BLaER1 (cell line): ENCODE data around the gene IDE.
A peak's percentile ranks its signal among the peaks of the same experiment; 100 is the strongest.

Experiments used
- H3K27ac ChIP-seq: shearing (Covaris generic); formaldehyde crosslinking; 2 replicates; pipeline ENCODE4 v1.8.1; 2022
- H3K27me3 ChIP-seq: shearing (Covaris generic); formaldehyde crosslinking; 2 replicates; pipeline ENCODE4 v1.8.1; 2022
- H3K36me3 ChIP-seq: shearing (Covaris generic); formaldehyde crosslinking; 2 replicates; pipeline ENCODE4 v1.8.1; 2022
- H3K4me1 ChIP-seq: shearing (Covaris generic); formaldehyde crosslinking; 2 replicates; pipeline ENCODE4 v1.8.1; 2022
- H3K4me2 ChIP-seq: shearing (Covaris generic); formaldehyde crosslinking; 2 replicates; pipeline ENCODE4 v1.8.1; 2022
- H3K4me3 ChIP-seq: shearing (Covaris generic); formaldehyde crosslinking; 2 replicates; pipeline ENCODE4 v1.8.1; 2022
- H3K9ac ChIP-seq: shearing (Covaris generic); formaldehyde crosslinking; 2 replicates; pipeline ENCODE4 v1.8.1; 2022
- H3K9me3 ChIP-seq: shearing (Covaris generic); formaldehyde crosslinking; 2 replicates; pipeline ENCODE4 v1.8.1; 2022
- H4K20me1 ChIP-seq: shearing (Covaris generic); formaldehyde crosslinking; 2 replicates; pipeline ENCODE4 v1.8.1; 2022
- Cebpa-rat ChIP-seq: shearing (Covaris generic); IDR thresholded peaks from 2 replicates; pipeline ENCODE4 v1.8.1; 2022

Gene IDE

GRCh38 chr10:92430103-92430502 is 143.8 kb downstream of the IDE start:
- Histone ChIP-seq H4K20me1 (no peaks in the 10 kb centered on the region), H3K4me2 (no peak overlapping the region), H3K9ac (no peak overlapping the region), H3K9me3 (no peaks in the 10 kb centered on the region), H3K27ac (no peak overlapping the region), H3K36me3 (no peaks in the 10 kb centered on the region), H3K4me1 (no peaks in the 10 kb centered on the region), H3K4me3 (no peak overlapping the region), H3K27me3 (no peaks in the 10 kb centered on the region)
- TF ChIP-seq Cebpa-rat: no peak

- no peak for TF ChIP-seq Cebpa-rat
- H3K27me3 ChIP-seq: no peaks in the 10 kb centered on the region
- no peak overlapping the region for H3K4me3 ChIP-seq
- no peak overlapping the region for H3K9ac ChIP-seq
- no peak overlapping the region for H3K4me2 ChIP-seq
- no peaks in the 10 kb centered on the region for H4K20me1 ChIP-seq
- H3K27ac ChIP-seq: no peak overlapping the region
- no peaks in the 10 kb centered on the region for H3K36me3 ChIP-seq
- peaks cover 21% of the 10 kb centered on the region for H3K9me3 ChIP-seq
- H3K4me1 ChIP-seq: peaks cover 6% of the 10 kb centered on the region; the same call in 1 of the 2 replicates
These were observed 152.3 kb downstream of the IDE start for GRCh38 chr10:92421550-92421949.

GRCh38 chr10:92420546-92421275 is 153.2 kb downstream of the IDE start:
- no peak for TF ChIP-seq Cebpa-rat
- no peak overlapping the region for H3K4me3 ChIP-seq
- H3K9ac ChIP-seq: no peak overlapping the region
- no peak overlapping the region for H3K27ac ChIP-seq
- H3K36me3 ChIP-seq: no peaks in the 10 kb centered on the region
- peaks cover 6% of the 10 kb centered on the region; the same call in 1 of the 2 replicates for H3K4me1 ChIP-seq
- H3K4me2 ChIP-seq: peak overlapping the region; percentile 23; the same call in 1 of the 2 replicates
- H3K9me3 ChIP-seq: peaks cover 30% of the 10 kb centered on the region
- H4K20me1 ChIP-seq: no peaks in the 10 kb centered on the region
- no peaks in the 10 kb centered on the region for H3K27me3 ChIP-seq

GRCh38 chr10:92419740-92420545 is 153.9 kb downstream of the IDE start:
- Histone ChIP-seq H3K9me3 (peaks cover 30% of the 10 kb centered on the region), H3K36me3 (no peaks in the 10 kb centered on the region), H3K4me2 (0 out of 2 replicates have a peak overlapping the region, but pooled peaks have one; percentile 23), H3K4me1 (peaks cover 6% of the 10 kb centered on the region; the same call in 1 of the 2 replicates), H4K20me1 (no peaks in the 10 kb centered on the region), H3K27ac (no peak overlapping the region), H3K27me3 (no peaks in the 10 kb centered on the region), H3K9ac (no peak overlapping the region), H3K4me3 (no peak overlapping the region)
- TF ChIP-seq Cebpa-rat: no peak

- Histone ChIP-seq H3K4me2 (no peak overlapping the region), H3K27me3 (no peaks in the 10 kb centered on the region), H3K4me1 (peaks cover 6% of the 10 kb centered on the region; the same call in 1 of the 2 replicates), H3K36me3 (no peaks in the 10 kb centered on the region), H4K20me1 (no peaks in the 10 kb centered on the region), H3K4me3 (no peak overlapping the region), H3K9me3 (peaks cover 30% of the 10 kb centered on the region), H3K9ac (no peak overlapping the region), H3K27ac (no peak overlapping the region)
- no peak for TF ChIP-seq Cebpa-rat
These were observed 155.0 kb downstream of the IDE start for GRCh38 chr10:92418891-92419290.

GRCh38 chr10:92418221-92418620 is 155.7 kb downstream of the IDE start:
- Histone ChIP-seq H3K36me3 (no peaks in the 10 kb centered on the region), H3K4me3 (no peak overlapping the region), H4K20me1 (no peaks in the 10 kb centered on the region), H3K4me2 (no peak overlapping the region), H3K4me1 (peaks cover 6% of the 10 kb centered on the region; the same call in 1 of the 2 replicates), H3K9ac (no peak overlapping the region), H3K27ac (no peak overlapping the region), H3K9me3 (peaks cover 30% of the 10 kb centered on the region), H3K27me3 (no peaks in the 10 kb centered on the region)
- TF ChIP-seq Cebpa-rat: no peak

GRCh38 chr10:92413519-92413918 is 160.4 kb downstream of the IDE start:
- H3K9ac ChIP-seq: no peak overlapping the region
- no peak overlapping the region for H3K4me3 ChIP-seq
- no peak for TF ChIP-seq Cebpa-rat
- no peaks in the 10 kb centered on the region for H3K36me3 ChIP-seq
- H3K4me2 ChIP-seq: no peak overlapping the region
- H3K9me3 ChIP-seq: peaks cover 9% of the 10 kb centered on the region; the same call in 1 of the 2 replicates
- no peaks in the 10 kb centered on the region for H4K20me1 ChIP-seq
- H3K27ac ChIP-seq: no peak overlapping the region
- no peaks in the 10 kb centered on the region for H3K4me1 ChIP-seq
- no peaks in the 10 kb centered on the region for H3K27me3 ChIP-seq

GRCh38 chr10:92413011-92413410 is 160.9 kb downstream of the IDE start:
- H3K9me3 ChIP-seq: peaks cover 9% of the 10 kb centered on the region; the same call in 1 of the 2 replicates
- H3K4me1 ChIP-seq: no peaks in the 10 kb centered on the region
- H3K9ac ChIP-seq: no peak overlapping the region
- H3K27ac ChIP-seq: no peak overlapping the region
- no peaks in the 10 kb centered on the region for H3K36me3 ChIP-seq
- no peak overlapping the region for H3K4me2 ChIP-seq
- H3K4me3 ChIP-seq: no peak overlapping the region
- no peaks in the 10 kb centered on the region for H4K20me1 ChIP-seq
- TF ChIP-seq Cebpa-rat: no peak
- H3K27me3 ChIP-seq: no peaks in the 10 kb centered on the region

GRCh38 chr10:92411406-92411805 is 162.5 kb downstream of the IDE start:
- no peak overlapping the region for H3K4me3 ChIP-seq
- H3K27ac ChIP-seq: no peak overlapping the region
- H3K27me3 ChIP-seq: no peaks in the 10 kb centered on the region
- H3K36me3 ChIP-seq: no peaks in the 10 kb centered on the region
- H3K4me2 ChIP-seq: no peak overlapping the region
- peaks cover 7% of the 10 kb centered on the region; the same call in 1 of the 2 replicates for H3K9me3 ChIP-seq
- no peaks in the 10 kb centered on the region for H3K4me1 ChIP-seq
- no peaks in the 10 kb centered on the region for H4K20me1 ChIP-seq
- TF ChIP-seq Cebpa-rat: no peak
- H3K9ac ChIP-seq: no peak overlapping the region

- Histone ChIP-seq H3K27me3 (no peaks in the 10 kb centered on the region), H3K36me3 (no peaks in the 10 kb centered on the region), H3K4me3 (no peak overlapping the region), H4K20me1 (no peaks in the 10 kb centered on the region), H3K9ac (no peak overlapping the region), H3K9me3 (no peaks in the 10 kb centered on the region), H3K4me1 (no peaks in the 10 kb centered on the region), H3K4me2 (no peak overlapping the region), H3K27ac (no peak overlapping the region)
- no peak for TF ChIP-seq Cebpa-rat
These were observed 163.4 kb downstream of the IDE start for GRCh38 chr10:92410501-92410900.
